NCI-H2196 (cell line): ENCODE measurements around the gene FAM83G.

ENCODE experiments used
- DNase-seq: peaks from one replicate; lab custom pipeline; 2025; ENCODE audit not compliant: unreplicated experiment; lab: John Stamatoyannopoulos, UW

Gene FAM83G

DNA sequence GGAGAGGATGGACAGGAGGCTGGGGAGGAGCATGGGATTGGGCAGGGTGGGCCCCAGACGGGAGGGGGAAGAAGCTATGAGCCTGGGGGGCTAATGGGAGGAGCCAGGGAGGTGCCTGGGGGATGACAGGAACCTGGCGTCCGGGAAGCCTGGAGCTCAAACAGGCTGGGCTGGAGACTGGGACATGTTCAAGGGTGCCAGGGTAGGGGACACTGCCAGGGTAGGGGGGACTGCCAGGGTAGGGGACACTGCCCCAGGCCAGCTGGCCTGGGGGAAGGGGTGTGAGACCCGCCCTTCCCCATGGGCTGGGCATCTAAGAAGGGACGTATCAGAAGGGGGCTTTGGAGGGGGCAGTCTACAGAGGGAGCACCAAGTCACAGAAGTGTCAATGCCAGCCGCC, 7.0 kb upstream of the FAM83G start:
- DNase-seq = no peak

DNA sequence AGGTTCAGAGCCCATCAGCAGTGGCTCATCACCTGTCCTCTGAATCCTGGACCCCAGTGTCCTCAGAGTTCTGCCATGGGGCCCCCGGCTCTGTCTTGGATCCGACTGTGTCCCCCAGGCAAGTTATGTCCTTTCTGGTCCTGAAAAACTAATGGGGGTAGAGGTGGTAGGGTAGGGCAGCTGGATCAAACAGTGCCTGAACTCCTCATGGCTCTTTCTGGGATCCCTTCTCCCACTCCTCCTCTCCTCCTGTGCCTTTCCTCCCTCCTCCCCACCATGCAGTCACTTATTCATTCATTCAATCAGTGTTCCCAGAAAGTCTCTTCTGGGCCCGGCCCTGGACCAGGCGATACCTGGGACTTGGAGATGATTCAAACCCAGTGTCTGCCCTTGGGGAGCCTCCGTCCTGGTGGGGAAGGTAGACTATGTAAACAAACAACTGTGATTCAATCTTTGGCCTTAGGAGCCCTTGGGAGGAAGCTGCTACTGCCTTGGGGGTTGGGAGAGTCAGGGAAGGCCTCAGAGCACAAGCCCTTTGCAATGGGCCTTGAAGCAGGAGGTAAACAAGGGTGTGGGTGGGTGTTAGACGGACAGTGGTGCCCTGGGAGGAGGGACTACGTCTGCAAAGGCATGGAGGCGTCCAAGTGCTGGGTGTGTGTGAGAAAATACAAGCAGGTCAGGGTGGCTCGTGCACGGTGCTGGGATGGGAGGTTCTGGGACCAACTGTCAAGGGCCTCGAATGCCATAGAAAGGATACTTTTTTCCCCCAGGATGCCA, 6.4 kb upstream of the FAM83G start:
- no peak for DNase-seq

DNA sequence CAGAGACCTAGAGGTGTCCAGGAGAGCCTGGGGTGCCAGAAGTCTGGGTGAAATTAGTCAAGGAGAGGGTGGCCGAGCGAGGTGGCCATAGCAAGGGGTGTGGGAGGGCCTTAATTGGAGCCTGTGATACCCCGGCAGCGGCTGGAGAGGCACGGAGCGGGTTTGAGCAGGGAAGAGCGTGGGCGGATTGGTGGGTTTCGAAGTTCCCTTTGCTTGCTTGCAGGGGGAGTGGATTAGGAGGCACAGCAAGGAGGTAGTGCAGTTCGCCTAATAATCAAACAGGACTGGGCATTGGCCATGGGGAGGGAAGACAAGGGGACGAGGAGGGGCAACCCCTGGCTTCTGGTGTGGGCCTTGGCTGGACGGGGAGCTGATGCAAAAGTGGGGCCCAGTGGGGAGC, 5.4 kb upstream of the FAM83G start:
- no peak for DNase-seq

DNA sequence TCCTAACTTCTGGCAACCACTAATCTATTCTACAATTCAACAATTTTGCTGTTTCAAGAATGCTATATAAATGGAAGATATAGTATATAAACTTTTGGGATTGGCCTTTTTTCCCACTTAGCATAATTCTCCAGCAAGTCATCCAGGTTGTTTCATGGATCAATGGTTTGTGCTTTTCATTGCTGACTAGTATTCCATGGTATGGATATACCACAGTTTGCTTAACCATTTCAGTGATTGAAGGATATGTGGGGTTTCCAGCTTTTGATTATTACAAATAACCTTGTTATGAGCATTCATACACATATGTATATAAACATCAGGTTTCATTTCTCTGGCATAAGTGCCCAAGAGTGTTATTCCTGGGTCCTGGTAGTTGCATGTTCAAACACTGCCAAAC, 2.1 kb upstream of the FAM83G start:
- DNase-seq = no peak

DNA sequence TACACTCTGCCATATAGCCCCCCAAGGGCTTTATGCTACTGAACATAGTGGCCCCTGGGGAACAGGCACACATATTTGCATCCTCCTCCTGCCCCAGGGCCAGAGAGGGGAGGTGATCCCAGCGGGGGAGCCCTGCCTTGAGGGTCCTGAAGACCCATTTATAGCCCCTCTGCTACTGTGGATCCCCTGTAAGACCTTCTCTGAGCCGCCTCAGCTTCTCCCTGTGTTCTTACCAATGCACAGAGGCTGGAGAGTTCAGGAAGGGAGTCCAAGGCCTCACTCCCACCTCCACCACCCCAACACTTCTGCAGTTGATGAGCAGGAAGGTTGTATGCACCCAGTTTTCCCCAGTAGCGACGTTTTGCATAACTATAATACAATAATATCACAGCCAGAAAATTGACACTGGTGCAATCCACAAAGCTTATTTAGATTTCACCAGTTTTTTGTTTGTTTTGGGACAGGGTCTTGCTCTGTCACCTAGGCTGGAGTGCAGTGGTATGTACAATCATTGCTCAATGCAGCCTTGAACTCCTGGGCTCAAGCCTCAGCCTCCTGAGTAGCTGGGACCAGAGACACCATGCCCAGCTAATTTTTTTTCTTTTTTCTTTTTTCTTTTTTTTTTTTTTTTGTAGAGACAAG, 1.3 kb upstream of the FAM83G start:
- no peak for DNase-seq

DNA sequence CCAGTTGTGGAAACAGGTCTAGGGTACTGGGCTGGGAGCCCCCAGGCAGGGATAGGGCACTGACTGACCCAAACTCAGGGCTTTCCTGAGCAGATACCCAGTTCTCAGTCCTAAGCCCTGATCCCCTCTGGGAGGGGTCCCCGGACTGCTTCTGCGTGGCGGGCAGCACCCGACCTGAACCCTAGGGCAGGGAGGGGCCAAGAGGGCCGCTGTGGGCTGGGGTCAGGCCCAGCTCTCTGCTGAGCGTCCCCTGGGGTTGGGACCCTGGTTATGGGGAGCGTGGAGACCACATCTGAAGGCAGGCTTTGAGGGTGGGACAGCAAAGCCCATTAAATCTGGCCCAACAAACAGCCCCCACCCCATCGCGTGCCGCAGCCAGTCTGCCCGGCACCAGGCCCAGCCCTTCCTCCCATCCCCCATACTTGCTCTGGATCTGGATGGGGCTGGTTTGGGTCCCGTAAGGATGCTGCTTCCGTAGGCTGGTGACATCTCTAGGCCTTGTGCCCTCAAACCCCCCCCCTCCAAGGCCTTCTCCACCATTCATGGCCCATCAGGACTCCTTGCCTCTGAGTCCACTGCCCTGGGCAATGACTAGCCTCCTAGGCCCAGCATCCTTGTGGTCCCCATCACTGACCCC, 691 bp upstream of the FAM83G start:
- DNase-seq = no peak

DNA sequence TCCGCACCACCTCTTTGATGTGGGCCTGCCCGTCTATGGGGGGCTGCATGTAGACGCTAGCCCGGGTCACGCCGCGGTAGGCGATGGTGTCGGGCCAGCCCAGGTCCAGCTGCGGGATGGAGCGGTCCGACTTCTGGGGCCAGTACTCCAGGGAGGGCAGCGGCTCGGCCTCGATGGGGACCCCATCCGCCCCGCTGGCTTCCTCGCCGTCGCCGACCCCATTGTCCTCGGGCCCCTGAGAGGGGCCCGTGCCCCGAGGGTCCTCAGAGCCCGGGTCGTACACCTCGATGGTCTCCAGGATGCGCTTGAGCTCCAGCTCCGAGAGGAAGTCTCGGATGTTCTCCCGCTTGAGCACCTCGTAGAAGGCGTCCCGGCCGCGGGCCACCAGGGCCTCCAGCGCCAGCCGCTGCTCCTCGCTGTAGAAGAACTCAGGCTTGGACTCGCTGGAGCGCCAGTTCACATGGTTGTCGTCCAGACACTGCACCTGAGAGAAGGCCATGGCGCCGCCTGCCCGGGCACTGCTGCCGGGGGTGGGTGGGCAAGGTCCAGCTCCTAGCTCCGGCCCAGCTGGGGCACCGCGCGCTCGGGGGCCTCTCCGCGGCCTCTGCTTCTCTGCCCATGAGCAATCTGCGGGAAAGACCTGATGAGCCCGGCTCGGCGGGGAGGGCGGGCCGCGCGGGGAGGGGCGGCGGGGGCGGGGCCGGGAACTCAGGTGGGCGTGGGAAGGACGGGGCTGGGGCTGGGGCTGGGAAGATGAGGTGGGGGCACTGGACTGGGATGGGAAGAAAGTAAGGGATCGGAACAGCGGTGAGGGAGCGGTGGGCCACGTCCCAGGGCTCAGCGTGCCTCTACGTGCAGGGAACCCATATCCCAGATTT, 782 bp downstream of the FAM83G start:
- no peak for DNase-seq

DNA sequence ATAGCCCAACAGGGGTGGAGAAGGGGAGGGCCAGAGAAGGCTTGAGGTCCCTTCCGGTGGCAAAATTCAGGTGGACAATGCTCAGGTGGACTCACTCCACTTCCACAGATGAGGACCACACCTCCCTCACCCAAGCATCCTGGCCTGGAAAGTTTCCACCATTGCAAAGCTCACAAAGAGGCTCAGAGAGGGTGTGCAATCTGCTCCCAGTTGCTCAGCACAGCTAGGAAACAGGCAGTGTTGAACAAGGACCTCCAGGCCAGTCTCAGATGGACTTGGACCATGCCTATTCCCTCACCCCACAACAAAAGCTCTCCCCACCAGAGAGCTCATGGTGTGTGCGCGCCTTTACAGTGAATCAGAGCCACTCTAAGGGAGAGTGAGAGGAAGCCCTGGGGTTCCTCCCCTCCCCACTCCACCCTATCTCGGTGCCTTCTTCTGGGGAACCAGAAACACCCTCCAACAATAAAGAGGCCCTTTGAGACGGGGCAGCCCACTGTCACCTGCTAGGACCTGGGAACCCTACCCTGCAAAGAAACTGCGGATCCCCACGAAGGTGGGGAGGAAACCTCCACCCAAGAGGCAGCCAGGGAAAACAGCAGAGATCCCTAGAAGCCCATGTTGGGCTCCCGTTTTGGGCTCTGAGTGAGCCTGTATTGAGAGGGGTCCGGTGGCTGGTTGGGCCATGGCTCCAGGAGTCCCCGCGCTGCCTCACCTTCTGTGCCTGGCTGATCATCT, 1.6 kb downstream of the FAM83G start:
- no peak for DNase-seq

DNA sequence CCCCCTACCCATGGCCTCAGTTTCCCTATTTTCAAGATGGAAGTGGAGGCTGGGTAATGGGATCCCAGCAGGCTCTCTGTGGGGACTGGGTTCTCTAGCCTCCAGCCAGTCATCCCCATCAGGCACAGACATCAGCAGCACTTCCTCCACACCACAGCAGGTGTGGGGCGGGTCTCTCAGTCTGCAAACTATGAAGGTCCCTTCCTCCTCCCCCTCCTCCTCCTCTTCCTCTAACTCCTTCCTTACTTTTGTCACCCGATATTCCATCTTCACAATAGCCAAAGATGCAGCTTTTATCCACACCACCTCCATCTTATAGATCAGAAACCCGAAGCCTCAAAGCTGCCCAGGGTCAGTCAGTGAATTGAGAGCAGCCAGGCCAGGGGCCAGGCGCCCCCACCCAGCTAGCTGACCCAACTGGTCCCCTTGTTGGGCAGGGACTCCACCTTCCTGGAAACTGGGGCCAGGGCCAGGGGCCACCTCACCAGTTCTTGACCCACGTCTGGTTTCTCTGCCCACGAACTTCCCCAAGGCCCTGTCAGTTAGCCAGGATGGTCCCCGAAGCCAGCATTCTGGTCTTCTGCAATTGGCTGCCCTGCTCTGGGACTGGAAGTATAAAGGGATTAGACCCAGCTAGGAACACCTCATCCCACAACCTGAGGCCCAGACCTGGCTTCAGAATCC, 2.5 kb downstream of the FAM83G start:
- DNase-seq = no peak

DNA sequence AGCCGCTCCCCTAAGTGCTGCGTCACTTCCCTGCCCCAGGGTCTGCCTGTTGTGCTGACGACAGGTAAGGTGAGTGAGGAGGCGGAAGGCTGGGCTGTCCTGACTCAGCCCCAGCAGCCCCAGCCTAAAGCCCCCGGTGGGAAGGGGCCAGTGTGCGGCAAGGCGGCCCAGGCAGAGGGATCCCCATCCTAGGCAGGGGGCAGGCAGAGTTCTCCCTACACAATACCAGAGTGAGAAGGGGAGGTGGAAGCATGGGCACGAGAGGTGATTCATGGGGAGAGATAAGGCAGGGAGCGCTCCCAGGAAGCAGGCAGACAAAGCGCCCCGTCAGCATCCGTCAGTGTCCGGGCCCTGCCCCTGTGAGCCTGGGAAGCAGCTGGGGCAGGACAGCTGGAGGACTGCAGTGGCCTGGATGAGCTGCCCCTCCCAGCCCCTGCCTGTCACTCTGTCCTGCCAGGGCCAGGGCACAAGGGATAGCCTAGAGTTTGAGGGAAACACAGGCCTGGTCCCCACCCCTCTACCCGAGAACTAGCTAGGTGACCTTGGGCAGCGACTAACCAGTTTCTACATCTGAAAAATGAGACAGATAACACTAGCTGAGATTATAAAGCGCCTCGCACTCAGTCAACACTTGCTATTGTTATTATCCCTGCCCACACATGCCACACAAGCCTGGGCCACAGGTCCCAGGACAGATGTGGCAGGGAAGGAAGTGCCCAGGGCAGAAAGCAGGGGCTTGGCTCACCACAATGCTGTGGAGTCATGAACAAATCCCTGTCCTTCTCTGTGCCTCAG, 3.8 kb downstream of the FAM83G start:
- DNase-seq = no peak

DNA sequence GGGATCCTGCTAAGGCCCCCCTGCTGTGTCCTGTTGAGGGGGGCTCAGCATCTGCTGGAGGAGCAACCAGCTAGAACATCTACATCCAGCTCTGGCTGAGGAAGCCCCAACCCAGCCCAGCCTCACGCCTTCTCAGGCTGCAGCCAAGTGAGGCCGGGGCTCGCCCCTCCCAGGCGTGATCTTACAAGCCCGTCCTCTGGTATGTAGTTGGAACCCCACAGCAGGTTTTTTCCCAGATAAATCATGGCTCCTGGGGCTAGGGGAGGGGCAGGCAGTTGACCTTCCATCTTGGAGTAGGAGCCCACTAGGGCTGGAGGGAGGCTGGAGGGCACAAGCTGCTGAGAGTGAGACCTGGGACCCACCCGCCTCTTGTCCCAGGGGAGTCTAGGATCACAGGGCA, 4.7 kb downstream of the FAM83G start:
- DNase-seq = no peak

DNA sequence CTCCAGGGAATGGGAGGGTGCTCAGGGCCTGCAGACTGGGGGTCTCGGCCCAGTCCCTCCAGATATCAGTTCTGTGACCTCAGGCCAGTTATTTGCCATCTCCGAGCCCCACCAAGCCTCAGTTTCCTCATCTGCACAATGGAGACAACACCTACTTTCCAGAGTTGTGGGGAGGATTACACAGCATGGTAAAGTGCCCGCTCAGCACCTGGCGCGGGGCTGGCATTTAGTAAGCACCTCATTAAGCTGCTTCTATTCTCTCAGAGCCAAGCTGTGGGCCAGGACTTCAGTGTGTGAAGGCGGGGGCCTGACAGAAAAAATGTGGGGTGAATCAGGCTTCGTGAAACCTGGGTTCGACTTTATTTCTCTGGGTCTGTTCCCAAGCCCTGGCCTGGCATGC, 5.2 kb downstream of the FAM83G start:
- no peak for DNase-seq

DNA sequence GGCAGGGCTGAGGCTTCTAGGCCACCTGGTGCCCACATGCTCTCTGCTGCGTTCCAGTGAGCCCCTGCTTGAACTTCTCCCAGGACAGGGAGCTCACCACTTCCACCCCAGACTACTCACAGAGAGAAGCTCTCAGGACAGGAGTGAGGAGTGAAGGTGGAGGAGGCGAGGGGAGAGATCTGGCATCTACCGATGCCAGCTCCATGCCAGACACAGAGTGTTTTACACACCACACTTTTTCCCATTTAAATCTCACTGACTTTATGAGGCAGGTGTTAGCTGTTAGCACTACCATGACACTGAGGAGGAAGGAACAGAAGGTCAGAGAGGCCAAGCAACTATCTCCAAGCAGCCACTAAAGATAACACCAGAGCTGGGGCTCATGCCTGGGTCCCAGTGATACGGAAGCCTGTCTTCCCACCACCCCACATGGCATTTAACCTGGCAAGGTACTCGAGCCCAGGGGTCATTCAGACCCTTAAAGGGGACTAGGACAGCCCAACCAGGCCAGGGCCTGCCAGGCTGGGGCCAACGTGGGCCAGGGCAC, 6.8 kb downstream of the FAM83G start:
- DNase-seq = no peak

DNA sequence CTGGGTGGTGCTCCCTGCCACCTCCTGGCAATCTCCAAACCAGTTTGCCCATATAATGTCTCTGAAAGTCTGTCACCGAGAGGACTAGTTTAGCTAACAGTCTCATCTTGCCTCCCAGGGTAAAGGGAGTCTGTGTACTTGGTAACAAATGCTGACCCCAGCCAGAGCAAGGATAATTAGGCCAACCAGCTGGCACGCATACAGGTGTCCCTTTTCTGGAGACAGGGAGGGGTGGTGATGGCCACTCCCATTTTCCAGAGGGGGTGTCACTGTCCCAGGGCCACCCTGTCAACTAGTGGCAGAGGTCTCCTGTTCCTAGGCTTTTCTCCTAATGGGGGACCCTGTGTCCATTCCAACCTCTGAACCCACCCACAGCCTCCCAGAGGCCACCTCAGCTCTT, 8.1 kb downstream of the FAM83G start:
- DNase-seq = no peak

DNA sequence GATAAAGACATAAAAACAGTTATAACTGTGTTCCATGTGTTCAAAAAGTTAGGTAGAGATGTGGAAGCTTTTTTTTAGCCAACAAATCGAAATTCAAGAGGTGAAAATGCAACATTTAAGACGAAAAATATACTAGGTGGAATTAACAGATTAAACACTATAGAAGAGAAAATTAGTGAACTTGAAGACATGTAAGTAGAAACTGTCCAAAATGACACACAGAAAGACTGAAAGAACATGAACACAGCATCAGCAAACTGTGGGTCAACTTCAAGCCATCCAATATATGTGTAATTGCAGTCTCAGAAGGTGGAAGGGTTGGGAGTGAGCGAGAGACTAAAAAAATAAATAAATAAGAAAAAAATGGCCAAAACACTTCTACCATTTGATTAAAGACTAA, 9.3 kb downstream of the FAM83G start:
- no peak for DNase-seq

DNA sequence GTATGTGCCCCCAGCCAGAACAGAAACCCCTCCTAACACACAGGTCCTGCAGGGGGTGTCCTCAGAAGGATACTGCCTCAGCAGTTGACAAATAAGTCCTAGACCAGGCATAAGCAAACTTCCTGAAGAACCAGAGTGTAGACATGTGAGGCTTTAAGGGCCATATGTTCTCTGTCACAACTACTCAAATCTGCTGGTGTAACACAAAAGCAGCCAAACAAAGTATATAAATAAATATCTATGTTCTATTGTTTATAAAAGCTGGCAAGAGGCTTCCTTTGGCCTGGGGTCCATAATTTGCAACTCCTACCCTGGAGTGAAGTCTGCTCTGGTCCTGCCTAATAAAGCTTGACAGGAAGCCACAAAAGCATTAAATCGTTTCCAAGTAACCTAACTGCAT, 9.9 kb downstream of the FAM83G start:
- no peak for DNase-seq

DNA sequence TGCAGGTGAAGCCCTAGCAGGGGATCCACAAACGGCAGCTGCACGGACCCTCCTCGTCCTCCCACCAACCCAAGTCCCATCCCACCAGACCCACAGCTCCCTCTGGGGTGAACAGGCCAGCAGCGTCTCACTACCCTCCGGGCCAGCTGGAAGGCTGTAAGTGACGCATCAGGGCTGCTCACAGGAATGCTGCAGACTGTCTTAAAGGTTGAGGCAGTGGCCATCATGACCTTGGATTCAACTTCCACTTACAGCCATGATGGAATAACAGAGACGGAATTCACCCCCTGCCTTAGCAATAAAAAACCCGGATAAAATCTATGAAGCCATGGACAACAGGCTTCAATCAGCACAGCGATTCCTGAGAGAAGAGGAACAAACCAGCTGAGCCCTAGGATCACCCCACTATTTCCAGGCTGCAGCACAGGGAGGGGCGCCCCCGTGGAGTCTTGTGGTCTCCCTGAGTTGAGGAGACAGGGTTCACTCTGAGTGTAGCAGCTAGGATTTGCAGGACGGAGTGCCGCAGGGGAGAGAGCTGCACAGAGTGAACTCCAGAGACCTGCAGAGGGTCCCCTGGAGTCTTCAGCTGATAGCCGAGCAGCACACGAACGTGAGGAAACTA, 10.5 kb downstream of the FAM83G start:
- DNase-seq = no peak

DNA sequence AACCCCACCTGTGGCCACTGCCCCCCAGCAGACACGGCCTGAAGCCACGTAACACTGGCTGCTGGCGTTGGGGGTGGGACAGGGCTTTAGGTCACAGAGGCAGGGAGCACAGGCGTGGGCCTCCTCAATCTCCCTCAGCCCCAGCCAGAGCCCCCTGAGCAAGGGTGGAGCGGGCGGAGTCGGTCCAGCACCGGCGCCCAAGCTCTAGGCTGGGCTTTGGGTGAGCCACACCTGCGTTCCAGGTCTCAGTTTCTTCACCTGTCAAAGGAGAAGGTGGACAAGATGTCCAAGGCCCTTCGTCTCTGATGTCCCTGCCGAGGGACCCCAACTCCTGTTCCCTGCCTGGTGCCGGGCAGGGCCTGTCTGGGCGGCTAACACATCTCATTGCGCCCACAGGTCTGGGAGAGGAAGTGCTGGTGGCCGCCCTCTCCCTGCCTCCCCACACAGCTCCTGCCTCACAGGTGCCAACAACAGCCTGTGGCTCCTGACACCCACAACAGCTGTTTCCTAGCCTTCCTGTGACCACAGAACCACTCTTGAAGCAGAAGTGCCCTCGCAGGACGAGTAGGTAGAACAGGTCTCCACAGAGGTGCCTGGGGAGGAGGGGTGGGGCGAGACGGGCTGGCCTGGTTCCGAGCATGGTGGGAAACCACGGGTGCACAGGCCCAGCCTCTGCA, 12.0 kb downstream of the FAM83G start:
- no peak for DNase-seq
